Measurements from ENCODE around the gene CMTR1. TPM values are rescaled to one million over a fixed set of nuclear protein-coding genes. Genes with fewer than 3 reads are reported as not detected.
"Not testable (repeated sequence)": the region's sequence is repeated elsewhere in the genome, so short reads cannot be mapped to it uniquely, and the experiment has no call there.

Gene CMTR1
- total RNA-seq, 2 experiments from 2014 or later: 53.3 to 55.2 TPM

DNA sequence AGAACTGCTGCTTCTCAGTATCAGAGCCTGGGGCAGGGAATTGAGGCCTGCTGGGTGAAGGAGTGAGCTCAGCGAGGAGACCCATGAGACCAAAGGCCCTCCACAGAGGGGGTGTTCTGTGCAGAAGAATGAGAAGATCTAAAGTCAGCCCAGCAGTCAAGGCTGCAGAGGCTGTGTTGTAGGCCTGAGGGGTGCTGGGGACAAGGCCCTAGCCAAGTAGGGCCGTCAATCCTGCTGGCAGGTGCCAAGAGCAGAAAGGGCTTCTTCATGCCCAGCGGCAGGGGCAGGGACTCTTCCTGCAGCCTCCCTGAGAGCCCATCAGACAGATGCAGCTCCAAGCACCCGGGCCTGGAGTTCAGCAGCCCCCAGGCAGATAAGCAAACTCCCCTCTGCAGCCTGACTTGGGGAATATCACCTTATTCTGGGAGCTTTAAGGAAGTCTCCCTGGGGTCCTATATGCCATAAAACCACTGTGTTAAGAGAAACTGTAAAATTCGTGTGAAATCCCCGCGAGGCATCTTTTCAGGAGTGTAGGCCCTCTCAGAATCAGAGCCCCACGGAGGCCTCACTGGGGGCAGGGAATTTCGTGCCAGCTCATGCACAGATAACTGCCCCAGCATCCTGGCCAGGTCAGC, 57.6 kb downstream of the CMTR1 start:
- Mint-ChIP-seq H3K9me3 (no peaks in the 10 kb centered on the region), H3K4me3 (no peak overlapping the region), H3K27ac (peak overlapping the region; percentile 73), H3K36me3 (peaks cover 33% of the 10 kb centered on the region), H3K27me3 (no peaks in the 10 kb centered on the region), H3K4me1 (peaks cover 74% of the 10 kb centered on the region)
- DNase-seq: no peak

DNA sequence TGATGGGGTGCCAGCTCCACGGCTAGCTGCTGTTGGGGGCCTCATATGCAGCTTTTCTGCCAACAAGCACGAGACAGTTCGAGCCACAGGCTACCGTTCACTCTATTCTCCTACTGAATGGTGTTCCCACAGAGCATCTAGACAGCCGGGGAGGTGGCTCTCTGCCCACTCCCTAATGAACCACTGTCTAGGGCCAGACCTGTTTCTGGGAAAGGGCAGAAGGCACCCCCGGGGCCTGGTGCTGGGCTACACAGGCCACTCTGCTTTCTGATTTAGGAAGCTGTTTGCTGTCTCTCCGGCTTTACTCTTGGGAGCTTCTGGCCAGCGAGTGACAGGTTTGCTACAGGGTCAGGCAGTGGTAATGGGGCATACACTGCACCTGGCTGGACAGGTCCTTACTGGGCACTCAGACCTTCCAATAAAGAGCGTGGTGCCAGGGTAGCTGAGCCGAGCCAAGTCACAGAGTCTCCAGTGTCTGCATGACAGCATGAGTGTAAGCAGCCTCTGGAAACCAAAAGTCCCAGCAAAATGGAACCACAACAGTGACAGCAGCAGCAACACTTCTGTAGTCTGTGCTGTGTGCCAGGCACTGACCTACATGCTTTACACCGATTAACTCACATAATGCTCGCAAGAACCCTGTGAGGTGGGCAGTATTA, 58.3 kb downstream of the CMTR1 start:
- H3K4me3 Mint-ChIP-seq: no peak overlapping the region
- H3K36me3 Mint-ChIP-seq: peaks cover 35% of the 10 kb centered on the region
- H3K27ac Mint-ChIP-seq: no peak overlapping the region
- DNase-seq: no peak
- peaks cover 79% of the 10 kb centered on the region for H3K4me1 Mint-ChIP-seq
- no peaks in the 10 kb centered on the region for H3K9me3 Mint-ChIP-seq
- no peaks in the 10 kb centered on the region for H3K27me3 Mint-ChIP-seq

DNA sequence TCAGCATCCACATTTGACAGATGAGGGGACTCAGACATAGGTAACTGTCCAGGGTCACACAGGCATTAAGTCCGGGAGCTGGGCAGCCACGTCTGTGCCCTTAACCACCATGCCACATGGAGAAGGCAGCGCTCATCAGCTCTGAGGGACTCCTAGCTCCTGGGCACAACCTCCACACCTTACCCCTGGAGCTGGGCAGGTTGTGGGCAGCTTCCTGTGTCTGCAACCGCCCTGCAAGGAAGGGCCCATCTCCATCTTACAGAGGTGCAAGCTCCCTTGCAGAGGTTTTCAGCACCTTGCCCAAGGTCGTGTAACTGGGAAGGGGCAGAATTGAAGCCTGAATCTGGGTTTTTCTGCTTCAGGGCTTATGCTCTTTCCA, 58.8 kb downstream of the CMTR1 start:
- no peak for DNase-seq
- Mint-ChIP-seq H3K36me3 (peaks cover 36% of the 10 kb centered on the region), H3K9me3 (no peaks in the 10 kb centered on the region), H3K4me1 (peaks cover 85% of the 10 kb centered on the region), H3K27me3 (no peaks in the 10 kb centered on the region), H3K27ac (peak overlapping the region; percentile 61), H3K4me3 (no peak overlapping the region)

DNA sequence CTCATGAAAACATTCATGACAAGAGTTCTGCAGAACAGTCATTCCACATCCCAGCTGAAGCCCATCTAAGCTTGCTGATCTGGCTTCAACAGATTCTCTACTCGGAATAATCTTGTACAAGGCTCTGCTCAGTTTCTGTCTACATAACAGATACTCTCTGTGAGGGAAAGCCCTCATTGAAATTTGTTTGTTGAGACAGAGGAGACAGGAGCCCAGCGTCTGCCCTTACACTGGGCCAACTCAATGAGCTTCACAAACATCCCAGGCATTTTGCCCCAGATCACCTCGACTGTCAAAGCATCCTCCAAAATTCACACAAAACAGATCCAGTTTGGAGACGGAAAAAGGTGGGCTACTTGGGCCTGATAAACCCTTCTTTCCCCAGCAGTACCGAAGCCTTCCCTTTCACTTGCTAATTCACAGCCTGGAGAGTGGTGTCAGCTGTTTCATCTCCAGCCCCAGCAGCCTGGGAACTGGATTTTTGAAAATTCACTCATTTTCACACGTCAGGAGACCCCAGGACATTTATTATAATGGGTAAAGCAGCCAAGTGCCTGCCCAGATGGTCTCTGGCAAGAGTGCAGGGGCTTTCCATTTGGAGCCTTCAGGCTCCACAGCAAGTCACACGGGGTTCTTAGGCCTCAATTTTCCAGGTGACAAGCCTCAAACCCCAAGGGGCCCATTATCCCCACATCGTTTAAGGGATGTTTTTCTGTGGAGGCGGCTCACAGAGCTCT, 59.4 kb downstream of the CMTR1 start:
- H3K4me3 Mint-ChIP-seq: no peak overlapping the region
- no peaks in the 10 kb centered on the region for H3K9me3 Mint-ChIP-seq
- H3K27ac Mint-ChIP-seq: peak overlapping the region; percentile 61
- peaks cover 35% of the 10 kb centered on the region for H3K36me3 Mint-ChIP-seq
- DNase-seq: no peak
- no peaks in the 10 kb centered on the region for H3K27me3 Mint-ChIP-seq
- H3K4me1 Mint-ChIP-seq: peaks cover 90% of the 10 kb centered on the region

DNA sequence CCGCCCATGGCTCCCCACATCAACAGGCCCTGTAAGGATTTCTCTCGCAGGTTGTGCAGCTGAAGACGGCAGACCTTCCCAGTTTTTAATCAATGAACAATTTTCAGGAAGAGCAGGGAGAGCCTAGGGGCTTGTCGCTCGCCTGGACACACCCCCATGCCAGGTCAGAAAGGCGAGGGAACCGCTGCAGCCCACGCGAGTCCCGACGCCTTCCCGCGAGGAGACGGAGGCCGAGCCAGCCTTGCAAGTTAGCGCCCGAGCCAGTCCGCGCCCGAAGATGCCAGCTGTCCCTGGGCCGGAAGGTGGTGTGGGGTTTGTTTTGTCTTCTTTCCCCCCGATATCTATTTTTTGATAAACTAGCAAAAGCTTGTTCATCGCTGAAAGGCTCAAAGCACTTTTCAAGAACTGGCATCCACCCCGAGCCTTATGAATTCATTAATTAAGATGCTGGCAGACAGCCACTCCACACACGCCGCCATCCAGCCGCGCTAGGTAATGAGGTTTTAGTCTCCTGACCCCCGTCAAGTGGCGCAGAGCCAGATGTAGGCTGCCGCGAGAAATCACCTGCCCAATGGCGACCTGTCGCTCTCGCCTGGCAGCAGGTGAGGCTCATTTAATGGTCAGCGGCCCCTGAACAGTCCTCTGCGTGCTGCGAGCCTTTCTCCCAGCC, 60.1 kb downstream of the CMTR1 start:
- H3K27me3 Mint-ChIP-seq: no peaks in the 10 kb centered on the region
- peaks cover 34% of the 10 kb centered on the region for H3K36me3 Mint-ChIP-seq
- no peak overlapping the region for H3K4me3 Mint-ChIP-seq
- no peak for DNase-seq
- H3K9me3 Mint-ChIP-seq: no peaks in the 10 kb centered on the region
- H3K4me1 Mint-ChIP-seq: peaks cover 88% of the 10 kb centered on the region
- H3K27ac Mint-ChIP-seq: peak overlapping the region; percentile 61

DNA sequence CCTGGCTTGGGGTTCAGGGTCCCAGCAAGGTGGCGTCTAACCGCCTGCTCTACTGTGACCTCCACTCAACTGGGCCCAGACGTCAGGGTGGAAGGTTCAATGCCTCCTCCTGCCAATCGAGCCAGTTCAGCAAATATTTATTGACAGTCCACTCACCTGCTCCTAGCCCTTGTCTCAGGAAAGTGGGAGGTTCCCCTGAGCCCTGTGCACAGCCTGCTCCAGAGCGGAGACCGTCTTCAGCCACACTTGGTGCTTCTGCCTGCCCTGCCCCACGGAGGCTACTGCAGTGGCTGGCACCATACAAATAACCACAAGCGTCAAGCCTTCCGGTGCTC, 60.6 kb downstream of the CMTR1 start:
- H3K4me3 Mint-ChIP-seq: no peak overlapping the region
- peaks cover 29% of the 10 kb centered on the region for H3K36me3 Mint-ChIP-seq
- no peaks in the 10 kb centered on the region for H3K27me3 Mint-ChIP-seq
- peak overlapping the region; percentile 74 for H3K27ac Mint-ChIP-seq
- H3K9me3 Mint-ChIP-seq: no peaks in the 10 kb centered on the region
- H3K4me1 Mint-ChIP-seq: peaks cover 88% of the 10 kb centered on the region
- no peak for DNase-seq

DNA sequence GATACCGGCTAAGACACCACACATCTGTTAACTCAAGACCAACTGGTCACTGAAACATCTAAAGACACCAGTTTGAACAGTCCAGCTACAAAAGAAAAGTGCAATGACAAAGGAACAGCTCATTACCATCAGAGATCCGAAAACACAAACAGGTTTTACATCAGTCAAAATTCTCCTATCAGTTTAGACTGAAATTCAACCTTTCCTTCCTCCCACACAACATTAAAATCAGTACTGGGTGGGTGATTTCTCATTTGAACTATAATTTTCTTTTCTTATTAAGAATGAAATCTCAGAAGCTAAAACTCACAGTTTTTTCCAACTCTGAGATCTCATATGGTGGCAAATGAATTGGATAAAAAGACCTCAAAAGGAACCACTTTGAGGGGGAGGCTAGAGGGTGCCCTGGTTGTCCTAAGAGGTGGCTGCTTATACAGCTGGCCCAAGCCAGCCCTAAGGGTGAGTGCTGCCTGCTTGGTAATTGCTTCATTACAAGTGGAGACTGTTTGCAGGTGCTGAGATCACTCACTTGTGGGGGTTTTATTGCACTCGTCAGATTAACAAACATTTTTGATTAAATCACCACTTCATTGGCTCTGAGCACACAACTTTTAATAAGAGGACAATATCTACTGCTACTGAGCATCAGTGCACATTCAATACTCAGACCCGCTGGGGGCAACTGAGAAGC, 62.4 kb downstream of the CMTR1 start:
- H3K4me3 Mint-ChIP-seq: peak overlapping the region; percentile 33
- peaks cover 27% of the 10 kb centered on the region for H3K36me3 Mint-ChIP-seq
- no peaks in the 10 kb centered on the region for H3K9me3 Mint-ChIP-seq
- peaks cover 86% of the 10 kb centered on the region for H3K4me1 Mint-ChIP-seq
- peak overlapping the region; percentile 89 for H3K27ac Mint-ChIP-seq
- no peaks in the 10 kb centered on the region for H3K27me3 Mint-ChIP-seq
- DNase-seq: peak; percentile 48

DNA sequence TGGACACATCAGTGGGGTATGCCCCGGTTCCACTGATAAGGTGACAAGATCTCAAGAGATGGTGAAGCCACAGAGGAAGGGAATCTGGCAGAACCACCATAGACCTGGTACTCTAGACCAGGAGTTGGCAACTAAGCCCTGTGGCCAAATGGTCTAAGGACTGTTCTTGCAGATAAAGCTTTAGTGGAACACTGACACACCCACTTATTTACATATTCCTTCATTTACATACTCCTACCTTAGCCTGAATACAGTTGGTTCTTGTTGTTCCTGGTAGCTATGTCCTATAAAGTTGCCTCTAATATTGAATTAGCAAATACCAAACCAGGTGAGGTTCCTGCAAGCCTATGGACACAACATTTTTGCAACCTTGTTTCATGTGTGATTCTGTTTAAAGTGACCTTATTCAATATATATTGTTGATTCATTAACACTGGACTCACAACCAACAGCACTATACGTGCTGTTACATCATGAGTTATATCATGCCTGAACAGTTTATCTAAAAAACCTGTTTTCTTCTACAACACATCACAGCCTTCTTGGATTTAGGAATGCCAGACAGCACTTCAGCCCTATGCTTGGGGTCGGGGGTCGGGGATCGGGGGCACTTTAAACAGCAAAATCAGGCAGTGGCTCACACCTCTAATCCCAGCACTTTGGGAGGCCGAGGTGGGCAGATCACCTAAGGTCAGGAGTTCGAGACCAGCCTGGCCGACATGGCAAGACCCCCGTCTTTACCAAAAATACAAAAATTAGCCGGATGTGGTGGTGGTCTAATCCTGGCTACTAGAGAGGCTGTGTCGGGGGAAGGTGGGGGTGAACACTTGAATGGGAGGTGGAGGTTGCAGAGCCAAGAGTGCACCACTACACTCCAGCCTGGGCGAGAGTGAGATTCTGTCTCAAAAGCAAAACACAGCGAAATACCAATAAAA, 64.2 kb downstream of the CMTR1 start:
- Mint-ChIP-seq H3K9me3 (peaks cover 5% of the 10 kb centered on the region), H3K27ac (peak overlapping the region; percentile 51), H3K4me1 (peaks cover 82% of the 10 kb centered on the region), H3K27me3 (no peaks in the 10 kb centered on the region), H3K4me3 (no peak overlapping the region), H3K36me3 (peaks cover 27% of the 10 kb centered on the region)
- DNase-seq: no peak

DNA sequence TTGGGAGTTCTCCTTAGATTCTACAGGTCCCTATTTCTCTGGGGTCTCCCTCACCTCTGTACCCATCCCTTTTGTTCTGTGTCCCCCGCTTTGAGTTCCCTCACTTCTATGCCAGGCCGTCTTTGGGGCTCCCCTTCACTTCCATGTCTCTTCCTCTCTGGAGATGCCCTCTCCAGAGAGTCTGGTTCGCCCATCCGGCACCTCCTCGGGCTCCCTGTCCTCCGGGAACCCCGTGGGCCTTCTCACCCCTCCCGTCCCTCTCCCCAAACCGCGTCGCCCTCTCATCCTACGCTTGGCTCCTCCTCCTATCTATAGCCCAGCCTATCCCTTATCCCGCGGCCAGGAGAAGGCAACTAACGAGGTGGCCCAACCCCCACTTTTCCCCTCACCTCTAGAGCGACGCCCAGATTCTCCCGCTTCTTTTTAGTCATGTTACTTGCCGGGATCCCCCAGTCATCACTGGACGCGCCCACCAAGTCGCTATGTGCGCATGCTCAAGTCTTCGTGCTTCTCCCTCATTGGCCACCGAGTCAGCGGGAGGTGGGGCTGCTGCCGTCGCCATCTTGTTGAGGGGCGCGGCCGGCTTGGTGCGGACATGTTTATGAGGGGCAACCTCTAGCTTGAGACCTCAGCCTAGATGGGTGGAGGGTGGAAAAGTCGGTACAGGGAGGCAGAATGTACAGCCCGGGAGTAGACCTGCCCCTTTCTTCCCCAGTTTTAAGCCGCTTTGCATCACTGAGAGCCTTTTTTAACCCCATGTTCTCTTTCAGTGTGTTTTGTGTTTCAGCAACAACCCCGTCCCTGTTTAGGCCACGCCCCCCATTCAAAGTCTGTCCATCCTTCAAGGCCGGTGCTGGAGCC, 66.6 kb downstream of the CMTR1 start, which contains the start of gene CCDC167:
Gene CCDC167 (minus strand): TSS at position 461 of the 861 bp plus-strand sequence. CDS start 30 bp downstream, at position 431.
- Mint-ChIP-seq H3K36me3 (peaks cover 14% of the 10 kb centered on the region), H3K27me3 (no peaks in the 10 kb centered on the region), H3K9me3 (peaks cover 5% of the 10 kb centered on the region), H3K4me1 (peaks cover 83% of the 10 kb centered on the region), H3K27ac (peak within 1 kb of the TSS; percentile 99), H3K4me3 (peak within 1 kb of the TSS; percentile 98)
- DNase-seq: peak; percentile 99

DNA sequence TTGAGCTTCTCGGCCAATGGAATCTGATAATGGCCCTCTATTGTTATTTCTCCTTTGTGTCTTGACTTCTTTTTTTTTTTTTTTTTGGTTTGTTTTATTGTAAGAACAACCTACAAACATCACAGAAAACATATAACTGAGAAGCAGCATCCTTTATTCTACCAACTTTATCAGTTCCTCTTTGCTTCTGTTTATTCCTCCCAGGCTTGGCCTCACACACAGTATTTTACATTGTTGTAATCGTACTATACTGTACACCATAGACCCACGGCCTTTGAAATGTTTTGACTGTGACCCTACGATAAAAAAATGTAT, 67.2 kb downstream of the CMTR1 start:
- no peak for DNase-seq
- Mint-ChIP-seq H3K4me1 (peaks cover 83% of the 10 kb centered on the region), H3K4me3 (peak overlapping the region; percentile 98), H3K27me3 (no peaks in the 10 kb centered on the region), H3K9me3 (peaks cover 5% of the 10 kb centered on the region), H3K27ac (peak overlapping the region; percentile 99), H3K36me3 (peaks cover 11% of the 10 kb centered on the region)

DNA sequence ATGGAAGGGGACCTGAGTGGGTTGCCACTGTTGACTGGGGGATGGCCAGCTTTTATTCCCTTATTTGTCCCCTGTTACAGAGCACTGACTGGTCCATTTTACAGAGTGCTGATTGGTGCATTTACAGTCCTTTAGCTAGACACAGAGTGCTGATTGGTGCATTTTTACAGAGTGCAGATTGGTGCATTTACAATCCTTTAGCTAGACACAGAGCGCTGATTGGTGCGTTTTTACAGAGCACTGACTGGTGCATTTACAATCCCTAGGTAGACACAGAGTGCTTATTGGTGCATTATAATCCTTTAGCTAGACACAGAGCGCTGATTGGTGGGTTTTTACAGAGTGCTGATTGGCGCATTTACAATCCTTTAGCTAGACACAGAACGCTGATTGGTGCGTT, 67.9 kb downstream of the CMTR1 start:
- H3K36me3 Mint-ChIP-seq, H3K9me3 Mint-ChIP-seq, H3K4me3 Mint-ChIP-seq, DNase-seq, H3K27me3 Mint-ChIP-seq: not testable (repeated sequence)
- Mint-ChIP-seq H3K27ac (peak overlapping the region; percentile 59), H3K4me1 (peaks cover 83% of the 10 kb centered on the region)

DNA sequence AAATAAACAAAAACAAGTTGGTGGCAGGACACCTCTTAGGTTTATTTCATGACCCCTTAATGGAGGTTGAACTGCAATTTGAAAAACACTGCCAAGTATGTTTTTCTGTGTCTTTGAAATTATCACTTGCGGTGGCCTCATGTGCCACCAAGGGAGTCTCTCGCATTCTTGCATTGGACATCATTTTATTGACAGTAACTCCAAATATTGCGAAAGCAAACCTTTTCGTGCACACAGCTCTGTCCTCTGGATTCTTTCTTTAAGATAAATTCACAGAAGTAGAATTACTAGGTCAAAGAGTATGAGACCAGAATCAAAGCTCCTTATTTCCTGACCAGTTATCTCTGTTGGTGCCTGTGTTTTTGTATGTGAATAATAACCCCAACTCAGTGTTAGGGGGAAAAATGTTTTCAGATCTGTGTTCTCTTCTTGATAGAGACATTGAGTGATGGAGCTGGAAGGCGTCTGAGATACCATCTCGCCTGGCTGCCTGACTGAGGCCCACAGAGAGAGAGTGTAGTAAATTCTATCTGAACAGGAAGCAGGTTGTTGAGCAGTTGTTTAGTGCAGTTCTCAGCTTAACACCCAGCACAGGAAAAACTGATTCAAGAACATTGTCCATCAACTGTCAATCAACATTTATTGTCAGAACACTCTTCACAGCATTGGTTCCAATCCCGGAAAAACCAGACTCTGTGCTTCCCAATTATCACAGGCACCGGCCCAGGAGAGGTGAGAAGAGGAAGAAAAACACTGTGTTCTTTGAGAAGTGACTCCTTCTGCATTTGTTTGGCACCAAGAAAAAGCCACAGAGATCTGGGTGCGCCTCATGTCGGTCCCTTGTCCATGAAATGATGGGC, 68.8 kb downstream of the CMTR1 start:
- Mint-ChIP-seq H3K36me3 (peaks cover 4% of the 10 kb centered on the region), H3K4me1 (peaks cover 80% of the 10 kb centered on the region), H3K4me3 (peak overlapping the region; percentile 40), H3K27ac (peak overlapping the region; percentile 92), H3K9me3 (peaks cover 5% of the 10 kb centered on the region), H3K27me3 (no peaks in the 10 kb centered on the region)
- no peak for DNase-seq
